Activated T-cell treated with anti-CD3 and anti-CD28 coated beads for 1 hour (primary cell): ENCODE results near the gene GRAMD1B.
"Not testable (repeated sequence)": the region's sequence is repeated elsewhere in the genome, so short reads cannot be mapped to it uniquely, and the experiment has no call there.

Source experiments
- DNase-seq: peaks from one replicate; pipeline ENCODE4 v3.0.0-alpha.2; 2020; ENCODE audit warnings: low read depth

Gene GRAMD1B

DNA sequence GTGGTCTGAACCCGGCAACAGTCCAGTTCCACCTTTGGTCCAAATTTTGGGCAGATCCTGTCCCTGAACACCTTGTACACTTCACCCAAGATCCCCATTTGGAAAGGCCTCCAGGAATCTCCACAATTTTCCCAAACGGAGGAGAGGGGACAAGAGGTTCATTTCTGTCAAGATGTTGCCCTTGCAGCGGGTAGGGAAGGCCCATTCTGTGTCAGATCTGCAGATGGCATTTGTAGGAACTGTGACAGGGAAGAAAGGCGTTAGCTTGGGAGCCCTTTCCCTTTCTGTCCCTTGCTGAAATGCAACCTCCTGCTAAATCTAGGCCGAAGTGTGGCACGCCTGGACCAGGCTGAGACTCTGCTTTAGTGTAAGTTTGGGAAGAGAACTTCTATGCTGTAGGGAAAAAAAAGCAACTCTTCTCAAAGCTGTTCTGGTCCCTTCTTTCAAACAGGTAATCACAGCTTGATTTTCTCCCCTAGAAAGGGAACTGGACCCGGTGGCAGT, 138.3 kb downstream of the GRAMD1B start:
- DNase-seq, result no peak

- DNase-seq, result no peak
Observed at GRCh38 chr11:123569393-123569792, 139.3 kb downstream of the GRAMD1B start.

- DNase-seq, result no peak
Observed at GRCh38 chr11:123570939-123571580, 141.0 kb downstream of the GRAMD1B start.

- not testable (repeated sequence) for DNase-seq
Observed at GRCh38 chr11:123572791-123573190, 142.7 kb downstream of the GRAMD1B start.

DNA sequence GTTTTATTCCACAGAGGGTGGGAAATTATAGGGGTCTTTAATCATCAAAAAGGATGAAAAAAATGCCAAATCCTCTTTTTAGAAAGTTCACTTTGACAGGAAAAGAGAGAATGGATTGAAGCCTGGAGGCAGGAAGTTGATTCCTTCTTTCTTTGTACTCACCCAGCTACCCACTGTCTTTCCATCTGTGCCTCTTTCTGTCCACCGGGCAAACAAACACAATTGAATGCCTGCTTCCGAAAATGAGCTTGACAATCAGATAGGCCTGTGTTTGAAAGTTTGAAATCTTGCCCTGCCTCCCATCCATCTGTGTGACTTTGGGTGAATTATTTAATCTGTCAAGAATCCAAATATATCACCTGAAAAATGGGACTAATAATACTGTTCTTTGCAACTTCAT, 143.2 kb downstream of the GRAMD1B start:
- DNase-seq, result no peak

- DNase-seq, result no peak
Observed at GRCh38 chr11:123575441-123575840, 145.4 kb downstream of the GRAMD1B start.

DNA sequence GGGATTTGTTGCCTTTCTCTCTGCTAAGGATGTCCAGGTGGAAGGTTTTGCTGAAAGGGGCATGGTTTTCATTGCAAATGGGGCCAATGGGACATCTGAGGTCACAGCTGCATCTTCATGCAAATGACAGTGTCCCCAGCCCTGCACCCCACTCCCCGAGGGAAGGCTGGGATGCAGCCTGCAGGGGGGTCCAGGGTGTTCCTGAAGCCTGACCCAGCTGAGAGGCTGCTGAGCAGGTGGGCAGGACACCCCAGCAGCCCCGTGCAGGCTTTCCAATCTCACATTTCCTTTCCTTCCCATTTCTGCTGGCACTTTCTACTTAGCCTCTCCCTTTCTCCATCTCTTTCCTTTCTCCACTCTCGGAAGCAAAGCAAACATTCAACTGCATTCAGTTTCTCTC, 146.0 kb downstream of the GRAMD1B start:
- DNase-seq, result no peak

- no peak for DNase-seq
Observed at GRCh38 chr11:123576501-123576900, 146.4 kb downstream of the GRAMD1B start.

DNA sequence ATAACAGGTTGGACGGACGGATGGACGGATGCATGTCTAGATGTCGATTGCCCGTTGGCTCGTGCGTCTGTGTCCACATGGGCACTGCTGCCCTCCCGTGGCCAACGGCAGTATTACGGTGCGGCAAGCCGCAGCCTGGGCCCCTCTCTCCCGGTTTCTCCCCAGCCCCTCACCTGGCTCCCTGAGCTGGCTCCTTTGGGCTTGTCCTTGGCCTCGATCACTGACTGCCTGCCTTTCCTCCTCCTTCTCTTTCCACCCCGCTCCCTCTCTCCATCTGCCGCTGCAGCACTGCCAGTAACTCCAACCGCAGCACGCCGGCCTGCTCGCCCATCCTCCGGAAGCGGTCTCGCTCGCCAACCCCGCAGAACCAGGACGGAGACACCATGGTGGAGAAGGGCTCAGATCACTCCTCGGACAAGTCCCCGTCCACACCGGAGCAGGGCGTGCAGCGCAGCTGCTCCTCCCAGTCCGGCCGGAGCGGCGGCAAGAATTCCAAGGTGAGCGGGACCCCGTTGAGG, 147.1 kb downstream of the GRAMD1B start:
- DNase-seq, result peak; percentile 55

- DNase-seq, result no peak
Observed at GRCh38 chr11:123578778-123579481, 148.9 kb downstream of the GRAMD1B start.

DNA sequence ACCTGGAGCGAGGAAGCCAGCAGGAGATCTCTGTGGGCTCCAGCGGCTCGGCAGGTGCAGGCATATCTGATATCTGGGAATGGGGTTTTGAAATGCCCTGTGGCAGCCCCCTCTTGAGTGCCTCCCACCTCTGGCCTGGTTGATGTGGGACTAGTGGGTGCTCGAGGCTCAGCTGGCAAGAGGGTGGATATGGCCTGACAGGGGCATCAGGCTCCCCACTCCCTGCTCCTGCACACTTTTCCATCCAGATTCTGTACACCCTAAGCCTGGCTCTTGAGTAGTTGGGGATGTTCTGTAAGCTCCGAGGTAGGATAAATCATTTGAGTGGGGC, 149.4 kb downstream of the GRAMD1B start:
- no peak for DNase-seq

DNA sequence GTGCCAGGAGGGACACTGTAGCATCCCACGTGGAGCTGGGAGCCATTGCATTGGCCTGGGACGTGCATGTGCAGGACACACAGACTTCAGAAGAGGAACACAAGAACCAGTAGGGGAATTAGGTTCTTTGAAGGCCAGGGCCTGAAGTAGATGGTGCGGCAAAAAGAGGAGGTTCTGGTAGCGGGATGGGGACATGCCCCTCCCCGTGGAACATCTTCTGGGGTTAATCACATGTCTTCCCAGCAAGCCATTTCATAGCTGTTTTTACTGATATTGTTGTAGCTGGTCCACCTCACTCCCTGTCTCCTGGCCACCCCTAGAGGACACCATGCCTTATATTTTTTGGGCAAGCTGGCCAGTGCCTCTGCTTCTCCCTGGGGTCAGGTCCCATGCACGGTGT, 150.1 kb downstream of the GRAMD1B start:
- DNase-seq, result no peak

DNA sequence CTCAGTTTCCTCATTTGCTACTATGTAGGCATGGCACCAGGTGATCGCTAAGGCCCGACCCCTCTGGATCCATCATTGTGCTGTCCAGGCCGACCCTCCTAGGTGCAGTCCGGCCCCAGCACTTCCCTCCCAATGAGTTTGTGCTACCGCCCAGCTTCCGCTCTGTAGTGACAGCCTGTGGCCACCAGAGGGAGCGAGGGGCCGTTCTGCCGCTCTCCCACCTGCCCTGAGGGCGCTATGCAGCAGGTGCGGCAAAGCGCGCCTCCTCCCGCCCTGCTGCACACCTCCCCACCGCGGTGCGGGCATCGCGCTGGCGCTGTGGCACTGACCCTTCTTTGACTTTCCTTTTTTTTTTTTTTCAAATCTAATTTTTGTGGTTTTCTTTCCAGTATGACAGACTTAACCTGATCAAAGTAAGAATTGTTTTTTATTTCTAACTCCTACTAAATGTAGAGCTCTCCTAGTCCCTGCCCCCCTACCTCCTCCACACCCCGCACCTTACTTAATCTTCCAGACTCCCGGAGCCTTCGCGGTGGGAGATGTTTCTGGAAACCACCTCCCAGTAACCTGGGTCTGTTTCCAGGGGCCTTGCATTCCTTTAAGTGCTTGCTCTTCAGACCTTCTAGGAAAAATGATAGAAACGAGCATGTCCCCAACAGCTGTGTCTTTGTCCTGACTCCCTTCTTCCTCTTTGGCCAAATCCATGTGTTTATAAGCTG, 150.6 kb downstream of the GRAMD1B start:
- peak; percentile 42 for DNase-seq

DNA sequence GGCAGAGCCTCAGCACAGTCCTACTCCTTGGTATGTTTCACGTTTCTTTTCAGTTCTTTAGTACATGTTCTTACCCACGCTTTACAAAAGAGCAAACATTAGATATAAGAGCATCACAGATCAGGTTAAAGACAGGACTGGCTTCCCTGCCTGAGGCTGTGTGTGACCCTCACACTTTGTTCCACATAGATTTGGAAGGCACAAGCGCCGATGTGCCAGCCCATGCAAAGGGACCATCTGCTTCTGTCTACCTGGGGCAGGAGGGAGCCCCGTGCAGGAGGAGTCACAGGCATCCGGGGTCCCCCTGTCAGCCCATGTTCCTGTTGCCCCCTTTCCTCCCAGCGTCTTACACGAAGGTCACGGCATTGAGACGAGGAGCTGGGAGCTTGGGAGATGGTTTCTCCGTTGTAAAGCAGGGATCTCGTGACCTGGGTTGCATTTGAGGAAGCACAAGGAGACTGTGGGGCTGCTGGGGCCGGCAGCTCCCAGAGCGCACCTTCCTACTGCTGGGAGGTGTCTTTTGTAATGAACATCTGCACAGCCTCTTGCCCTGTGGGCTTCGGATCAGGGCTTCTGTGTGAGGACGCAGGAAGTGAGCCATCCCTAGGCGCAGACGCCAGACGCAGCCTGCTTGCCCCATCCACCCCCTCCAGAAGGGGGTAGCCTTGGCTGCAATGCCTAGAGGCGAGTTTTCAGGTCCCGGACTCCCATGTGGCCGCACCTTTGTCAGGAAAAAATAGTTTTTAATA, 151.8 kb downstream of the GRAMD1B start:
- no peak for DNase-seq

GRCh38 chr11:123582992-123583504, 153.0 kb downstream of the GRAMD1B start:
- DNase-seq, result no peak

DNA sequence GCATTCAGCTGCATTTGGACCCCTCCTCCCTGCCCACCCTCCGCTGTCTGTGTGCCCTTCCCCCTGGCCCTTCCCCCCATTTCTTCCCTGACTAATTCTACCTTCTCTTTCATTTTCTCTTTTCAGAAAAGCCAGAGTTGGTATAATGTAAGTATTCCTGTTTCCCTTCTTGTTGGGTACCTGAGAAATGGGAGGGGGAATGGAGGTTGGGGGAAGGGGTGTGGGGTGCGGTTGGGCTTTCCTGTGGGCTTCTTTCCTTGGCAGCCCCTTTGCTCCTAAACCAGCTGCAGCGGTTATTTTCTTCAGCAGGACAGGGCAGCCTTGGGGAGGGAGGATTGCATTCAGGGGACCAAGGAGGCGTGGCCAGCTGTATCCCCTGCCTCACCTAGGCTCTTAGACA, 154.1 kb downstream of the GRAMD1B start:
- DNase-seq, result no peak

DNA sequence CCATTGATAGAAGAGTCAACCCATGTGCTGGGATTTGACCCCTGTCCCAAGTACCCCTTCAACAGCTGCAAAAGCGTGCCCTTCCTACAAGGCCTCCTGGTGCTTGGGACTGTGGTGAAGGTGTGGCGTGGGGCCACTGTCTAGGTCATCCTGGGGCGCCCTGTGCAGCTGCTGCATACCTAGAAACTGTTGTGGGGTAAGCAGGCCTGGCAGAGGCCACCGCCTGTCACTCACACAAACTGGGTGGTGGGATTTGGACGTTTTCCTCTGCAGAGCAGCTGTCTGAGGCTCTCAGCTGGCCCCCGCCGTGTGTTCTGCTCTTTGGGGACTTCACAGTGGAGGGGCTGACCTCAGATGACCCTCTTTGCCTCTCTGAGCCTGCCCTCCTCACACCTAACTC, 154.7 kb downstream of the GRAMD1B start:
- no peak for DNase-seq

DNA sequence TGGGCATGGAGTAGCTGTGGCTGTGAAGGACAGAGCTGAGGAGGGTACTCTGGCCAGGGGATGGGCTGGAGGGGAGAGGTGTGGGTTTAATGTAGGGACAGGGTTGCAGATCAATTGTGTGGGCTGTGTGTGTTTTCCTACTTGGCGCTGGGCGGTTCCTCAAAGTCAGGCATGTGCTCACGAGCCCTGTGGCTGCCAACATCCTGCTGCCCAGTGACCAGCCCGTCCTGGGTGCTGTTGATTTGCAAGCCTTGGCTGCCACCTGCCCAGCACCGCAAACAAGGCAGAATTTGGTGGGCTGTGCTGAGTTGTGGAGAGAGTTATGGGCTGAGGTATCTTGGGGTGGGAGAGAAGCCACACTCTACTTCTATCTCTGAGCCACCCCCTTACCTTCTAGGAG, 155.1 kb downstream of the GRAMD1B start:
- DNase-seq, result no peak

- no peak for DNase-seq
Observed at GRCh38 chr11:123585706-123586105, 155.6 kb downstream of the GRAMD1B start.

DNA sequence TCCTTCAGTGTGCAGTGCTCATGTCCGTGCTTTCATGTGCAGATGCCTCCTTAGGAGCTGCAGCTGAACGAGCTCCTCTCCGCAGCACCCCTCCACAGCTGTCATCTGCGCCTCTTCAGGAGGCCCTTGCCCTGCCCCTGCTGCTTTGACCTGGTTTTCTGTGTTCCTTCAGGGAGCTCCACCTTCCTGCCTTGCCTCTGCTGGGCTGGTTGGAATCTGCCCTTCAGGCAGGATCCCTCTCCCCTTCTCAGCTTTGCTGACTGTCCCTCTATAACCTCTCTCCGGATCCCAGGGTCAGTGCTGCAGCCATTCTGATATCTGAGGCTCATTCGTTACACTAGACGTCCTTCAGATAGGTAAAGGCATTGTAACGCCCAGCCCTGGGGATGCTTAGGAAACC, 156.5 kb downstream of the GRAMD1B start:
- no peak for DNase-seq

DNA sequence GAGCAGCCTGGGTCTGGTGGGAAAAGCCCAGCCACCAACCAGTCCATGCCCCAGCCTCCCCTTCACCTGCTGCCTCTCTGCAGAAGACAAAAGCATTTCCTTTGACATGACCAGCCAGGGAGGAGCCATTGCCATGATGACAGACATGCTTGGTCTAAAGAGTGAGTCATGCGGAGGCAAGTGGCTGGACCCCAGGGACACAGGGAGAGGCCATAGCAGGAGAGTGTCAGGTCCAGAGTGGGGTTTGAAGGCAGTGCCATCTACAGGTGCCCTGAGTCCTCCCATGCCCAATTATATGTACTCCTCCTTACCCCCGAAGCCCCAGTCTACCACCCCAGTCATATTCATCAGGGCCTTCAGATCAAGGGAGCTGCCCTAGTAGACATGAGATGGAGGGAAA, 157.0 kb downstream of the GRAMD1B start:
- no peak for DNase-seq

DNA sequence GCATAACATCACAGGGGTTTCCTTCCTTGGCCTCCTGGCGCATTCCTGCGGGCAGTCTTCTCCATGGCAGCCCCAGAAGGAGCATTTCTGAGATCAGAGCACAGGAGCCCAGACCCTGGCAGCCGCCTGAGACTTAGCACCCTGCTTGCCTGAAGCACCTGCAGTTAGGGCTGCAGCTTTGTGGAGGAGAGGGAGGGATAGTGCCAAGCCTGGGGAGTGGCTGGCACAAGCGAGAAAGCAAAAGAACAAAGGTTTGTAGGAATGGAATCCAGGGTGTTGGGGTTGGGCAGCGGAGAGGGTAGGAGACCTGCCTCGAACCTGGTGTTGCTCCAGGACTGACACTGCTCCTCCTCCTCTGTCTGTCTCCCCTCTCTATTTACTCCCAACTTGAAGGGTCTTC, 157.5 kb downstream of the GRAMD1B start:
- no peak for DNase-seq
